ENCODE data around the gene CCR8.
A peak's percentile ranks its signal among the peaks of the same experiment; 100 is the strongest.
"Not testable (repeated sequence)": the region's sequence is repeated elsewhere in the genome, so short reads cannot be mapped to it uniquely, and the experiment has no call there.

CCR8 gene

GRCh38 chr3:39317571-39318169, 11.8 kb upstream of the CCR8 start:
- peak; percentile 38 for DNase-seq

- no peak for DNase-seq
Measured at GRCh38 chr3:39318301-39318700, 11.2 kb upstream of the CCR8 start.

GRCh38 chr3:39319249-39319648, 10.3 kb upstream of the CCR8 start:
- no peak for DNase-seq

- not testable (repeated sequence) for DNase-seq
Measured at GRCh38 chr3:39321574-39321983, 7.9 kb upstream of the CCR8 start.

GRCh38 chr3:39322209-39322715, 7.2 kb upstream of the CCR8 start:
- DNase-seq, result not testable (repeated sequence)

- no peak for DNase-seq
Measured at GRCh38 chr3:39322936-39323335, 6.6 kb upstream of the CCR8 start.

GRCh38 chr3:39323494-39323893, 6.0 kb upstream of the CCR8 start:
- DNase-seq, result no peak

- no peak for DNase-seq
Measured at GRCh38 chr3:39325236-39325635, 4.3 kb upstream of the CCR8 start.

GRCh38 chr3:39327053-39327745, 2.3 kb upstream of the CCR8 start:
- DNase-seq, result no peak

GRCh38 chr3:39327746-39328349, 1.7 kb upstream of the CCR8 start:
- DNase-seq, result no peak

GRCh38 chr3:39330824-39331223, 1.3 kb downstream of the CCR8 start:
- DNase-seq, result no peak

- no peak for DNase-seq
Measured at GRCh38 chr3:39332525-39332924, 3.0 kb downstream of the CCR8 start.

- no peak for DNase-seq
Measured at GRCh38 chr3:39333607-39334006, 4.1 kb downstream of the CCR8 start.

- DNase-seq, result no peak
Measured at GRCh38 chr3:39334205-39334604, 4.7 kb downstream of the CCR8 start.

- DNase-seq, result no peak
Measured at GRCh38 chr3:39338201-39338600, 8.7 kb downstream of the CCR8 start.

GRCh38 chr3:39339086-39339485, 9.6 kb downstream of the CCR8 start:
- DNase-seq, result no peak

GRCh38 chr3:39343076-39343717, 13.7 kb downstream of the CCR8 start:
- no peak for DNase-seq

- DNase-seq, result no peak
Measured at GRCh38 chr3:39343760-39344159, 14.3 kb downstream of the CCR8 start.

GRCh38 chr3:39344746-39345344, 15.3 kb downstream of the CCR8 start:
- DNase-seq, result no peak

GRCh38 chr3:39346785-39347585, 17.5 kb downstream of the CCR8 start:
- DNase-seq, result no peak

GRCh38 chr3:39347586-39347876, 18.0 kb downstream of the CCR8 start:
- no peak for DNase-seq

GRCh38 chr3:39349080-39349479, 19.6 kb downstream of the CCR8 start:
- DNase-seq, result no peak

GRCh38 chr3:39350714-39351113, 21.2 kb downstream of the CCR8 start:
- DNase-seq, result no peak
